Natural killer cell (primary cell): ENCODE measurements around the gene MRPS34. TPM values are rescaled to one million over a fixed set of nuclear protein-coding genes. Genes with fewer than 3 reads are reported as not detected.

Experiments
- ATAC-seq, 3 donors: fragments of 150-1000 bp in 2 of 3; fragments of 200-7000 bp in 1 of 3; cut with Tn5 transposase; 1 replicate in 1 of 3; 2 replicates in 2 of 3; pipeline ENCODE4 v1.10.0; 2021; ENCODE audit warnings: mild to moderate bottlenecking in 2 of 3, moderate library complexity in 2 of 3
- DNase-seq, 2 donors: peaks; one replicate each; pipeline versions ENCODE4 v3.0.0 to v3.0.0-alpha.2; 2013 to 2021; ENCODE audit warnings: mixed read lengths in 1 of 2
- H3K27ac ChIP-seq: one replicate; pipeline ENCODE4 v1.5.1; 2013; ENCODE audit warnings: mild to moderate bottlenecking, low read length
- H3K27me3 ChIP-seq: one replicate; pipeline ENCODE4 v1.6.1; 2013; ENCODE audit warnings: low read length; ENCODE audit not compliant: control insufficient read depth, insufficient read depth
- H3K36me3 ChIP-seq: one replicate; pipeline ENCODE4 v1.6.1; 2013; ENCODE audit warnings: low read length; ENCODE audit not compliant: control insufficient read depth, insufficient read depth
- H3K4me1 ChIP-seq: one replicate; pipeline ENCODE4 v1.6.1; 2013; ENCODE audit warnings: low read length; ENCODE audit not compliant: control insufficient read depth, insufficient read depth
- H3K4me3 ChIP-seq: one replicate; pipeline ENCODE4 v1.5.1; 2013; ENCODE audit warnings: low read length
- H3K9me3 ChIP-seq: one replicate; pipeline ENCODE4 v1.6.1; 2013; ENCODE audit warnings: low read length; ENCODE audit not compliant: control insufficient read depth, insufficient read depth
- H3K27ac Mint-ChIP-seq, 2 donors: one replicate each; pipeline ENCODE4 v1.8.0; 2022; ENCODE audit warnings: mild to moderate bottlenecking in 2 of 2, mixed read lengths in 2 of 2, moderate library complexity in 1 of 2
- H3K27me3 Mint-ChIP-seq, 2 donors: one replicate each; pipeline ENCODE4 v1.8.0; 2022; ENCODE audit warnings: low read depth in 2 of 2, mixed read lengths in 2 of 2
- H3K36me3 Mint-ChIP-seq: one replicate; pipeline ENCODE4 v1.8.0; 2022; ENCODE audit warnings: mixed read lengths
- H3K4me1 Mint-ChIP-seq, 2 donors: one replicate each; pipeline ENCODE4 v1.8.0; 2022; ENCODE audit warnings: mixed read lengths in 2 of 2
- H3K4me3 Mint-ChIP-seq: one replicate; pipeline ENCODE4 v1.8.0; 2022; ENCODE audit warnings: mild to moderate bottlenecking, moderate library complexity, mixed read lengths
- H3K9me3 Mint-ChIP-seq, 2 donors: one replicate each; pipeline ENCODE4 v1.8.0; 2022; ENCODE audit warnings: mixed read lengths in 2 of 2
- WGBS: methylation state at CpG from one replicate; pipeline ENCODE4 v1.1.7; 2013; ENCODE audit warnings: missing lambda C conversion rate; ENCODE audit not compliant: insufficient coverage; 5-methylcytosine and 5-hydroxymethylcytosine counted together
- intact Hi-C: fragments of 100-400 bp; cut with micrococcal nuclease; formaldehyde crosslinking; loops from one replicate; pipeline ENCODE4 v1.14.2; 2022
- total RNA-seq, 4 donors: library from RNA; stranded (reverse); fragments of 120-200 nt in 1 of 4; gene quantifications; one replicate each; pipeline versions ENCODE4 v1.2.3 to v1.2.4, GENCODE V29; 2013 to 2022
- TF ChIP-seq, protein P1 (sequence below): fragments of 200-600 bp; IDR thresholded peaks from one replicate; pipeline ENCODE4 v1.8.0; 2022; ENCODE audit warnings: antibody characterized with exemption

The MRPS34 gene
- total RNA-seq, 3 donors from 2014 or later (not counting 1 experiment from before 2014, with no cell fraction given), result 26.5 to 42.0 (median 41.4) TPM

DNA sequence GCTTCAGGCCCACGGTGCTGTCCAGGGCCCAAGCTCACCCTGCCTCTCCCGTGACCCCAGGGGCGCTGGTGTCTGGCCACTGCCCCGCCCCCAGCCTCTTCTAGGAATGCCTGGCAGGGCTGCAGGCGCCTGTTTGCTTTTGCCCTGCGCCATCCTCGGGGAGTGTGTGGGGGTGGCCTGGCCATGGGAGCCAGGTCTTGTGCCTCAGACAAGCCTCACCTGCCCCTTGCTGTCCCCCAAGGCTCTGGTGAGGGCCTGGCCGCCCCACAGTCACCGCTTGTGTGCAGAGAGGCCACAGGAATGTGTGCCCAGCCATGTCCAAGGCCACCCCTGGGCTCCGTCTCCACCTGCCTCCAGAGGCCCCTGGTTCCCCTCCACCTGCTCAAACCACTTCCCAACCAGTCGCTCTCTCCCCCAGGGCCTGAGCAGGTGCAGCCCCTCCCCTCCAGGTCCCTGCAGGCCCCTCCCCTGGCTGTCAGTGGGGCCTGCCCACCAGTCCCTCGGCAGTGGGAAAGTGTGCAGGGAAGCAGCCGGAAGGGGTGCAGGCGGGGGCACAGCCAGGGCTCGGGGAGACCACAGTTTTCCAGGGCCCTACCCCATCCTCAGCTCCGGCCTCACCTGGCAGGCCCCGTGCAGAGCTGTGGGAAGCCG, 21.4 kb upstream of the MRPS34 start:
- no peaks in the 10 kb centered on the region for H3K27me3 ChIP-seq
- Mint-ChIP-seq H3K27me3 (no peaks in the 10 kb centered on the region), H3K4me1 (no peaks in the 10 kb centered on the region), H3K4me3 (no peak overlapping the region), H3K9me3 (no peaks in the 10 kb centered on the region), H3K27ac (no peak overlapping the region), H3K36me3 (no peaks in the 10 kb centered on the region)
- DNase-seq, result no peak
- H3K9me3 ChIP-seq, result peaks cover 4% of the 10 kb centered on the region
- H3K4me3 ChIP-seq, result no peak overlapping the region
- no peak overlapping the region for H3K27ac ChIP-seq
- peaks cover 1% of the 10 kb centered on the region for H3K36me3 ChIP-seq
- TF ChIP-seq, protein P1, sequence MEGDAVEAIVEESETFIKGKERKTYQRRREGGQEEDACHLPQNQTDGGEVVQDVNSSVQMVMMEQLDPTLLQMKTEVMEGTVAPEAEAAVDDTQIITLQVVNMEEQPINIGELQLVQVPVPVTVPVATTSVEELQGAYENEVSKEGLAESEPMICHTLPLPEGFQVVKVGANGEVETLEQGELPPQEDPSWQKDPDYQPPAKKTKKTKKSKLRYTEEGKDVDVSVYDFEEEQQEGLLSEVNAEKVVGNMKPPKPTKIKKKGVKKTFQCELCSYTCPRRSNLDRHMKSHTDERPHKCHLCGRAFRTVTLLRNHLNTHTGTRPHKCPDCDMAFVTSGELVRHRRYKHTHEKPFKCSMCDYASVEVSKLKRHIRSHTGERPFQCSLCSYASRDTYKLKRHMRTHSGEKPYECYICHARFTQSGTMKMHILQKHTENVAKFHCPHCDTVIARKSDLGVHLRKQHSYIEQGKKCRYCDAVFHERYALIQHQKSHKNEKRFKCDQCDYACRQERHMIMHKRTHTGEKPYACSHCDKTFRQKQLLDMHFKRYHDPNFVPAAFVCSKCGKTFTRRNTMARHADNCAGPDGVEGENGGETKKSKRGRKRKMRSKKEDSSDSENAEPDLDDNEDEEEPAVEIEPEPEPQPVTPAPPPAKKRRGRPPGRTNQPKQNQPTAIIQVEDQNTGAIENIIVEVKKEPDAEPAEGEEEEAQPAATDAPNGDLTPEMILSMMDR, result no peak
- no peaks in the 10 kb centered on the region for H3K4me1 ChIP-seq
- WGBS, result 85% methylated on average over 18 of the region's 18 CpGs
- intact Hi-C loops, result no loop called here
- ATAC-seq, result no peak

DNA sequence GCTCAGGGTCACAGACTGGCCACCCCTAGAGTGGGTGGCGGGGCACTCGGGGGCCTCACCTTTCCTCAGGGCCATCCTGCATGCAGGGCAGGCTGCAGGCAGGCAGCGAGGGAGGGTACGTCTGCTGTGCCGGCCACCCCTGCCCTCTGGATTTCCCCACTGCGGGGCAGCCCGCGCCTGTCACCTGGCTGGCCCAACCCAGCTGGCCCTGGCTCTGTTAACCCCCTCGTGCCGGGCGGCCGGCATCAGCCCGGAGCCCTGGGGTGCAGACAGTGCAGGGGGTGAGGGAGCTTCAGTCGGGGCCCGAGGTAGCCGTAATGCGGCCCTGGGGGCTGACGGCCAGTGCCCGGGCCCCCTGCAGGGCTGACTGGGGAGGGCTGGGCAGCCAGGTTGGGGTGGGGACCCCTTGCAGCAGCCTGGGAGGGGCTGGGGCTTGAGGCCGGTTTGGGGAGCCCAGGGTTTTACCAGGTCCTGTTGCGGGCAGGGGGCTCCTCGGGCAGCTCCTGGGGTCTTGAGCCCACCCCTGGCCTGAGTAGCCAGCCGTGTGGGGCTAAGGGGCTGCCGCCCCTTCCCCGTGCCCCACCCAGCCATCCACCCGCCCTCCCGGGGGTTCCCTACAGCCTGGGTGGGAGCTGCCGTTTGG, 20.8 kb upstream of the MRPS34 start, which contains the start of gene IGFALS:
Gene IGFALS, minus strand, starts transcription at position 128 of the 643 bp plus-strand sequence. Its CDS starts 53 bp downstream, at position 75.
- no peak within 1 kb of the TSS for H3K27ac Mint-ChIP-seq
- Histone ChIP-seq H3K9me3 (peaks cover 4% of the 10 kb centered on the region), H3K4me1 (no peaks in the 10 kb centered on the region), H3K27me3 (no peaks in the 10 kb centered on the region), H3K4me3 (no peak within 1 kb of the TSS), H3K27ac (no peak within 1 kb of the TSS), H3K36me3 (peaks cover 8% of the 10 kb centered on the region)
- H3K27me3 Mint-ChIP-seq, result no peaks in the 10 kb centered on the region
- ATAC-seq (no peak), DNase-seq (no peak)
- H3K36me3 Mint-ChIP-seq, result no peaks in the 10 kb centered on the region
- WGBS, result 91% methylated on average over 28 of the region's 28 CpGs
- no peak within 1 kb of the TSS for H3K4me3 Mint-ChIP-seq
- peaks cover 4 to 5% of the 10 kb centered on the region in 2 donors for H3K4me1 Mint-ChIP-seq
- intact Hi-C loops, result no loop called here
- TF ChIP-seq, protein P1, result no peak
- H3K9me3 Mint-ChIP-seq, result no peaks in the 10 kb centered on the region

DNA sequence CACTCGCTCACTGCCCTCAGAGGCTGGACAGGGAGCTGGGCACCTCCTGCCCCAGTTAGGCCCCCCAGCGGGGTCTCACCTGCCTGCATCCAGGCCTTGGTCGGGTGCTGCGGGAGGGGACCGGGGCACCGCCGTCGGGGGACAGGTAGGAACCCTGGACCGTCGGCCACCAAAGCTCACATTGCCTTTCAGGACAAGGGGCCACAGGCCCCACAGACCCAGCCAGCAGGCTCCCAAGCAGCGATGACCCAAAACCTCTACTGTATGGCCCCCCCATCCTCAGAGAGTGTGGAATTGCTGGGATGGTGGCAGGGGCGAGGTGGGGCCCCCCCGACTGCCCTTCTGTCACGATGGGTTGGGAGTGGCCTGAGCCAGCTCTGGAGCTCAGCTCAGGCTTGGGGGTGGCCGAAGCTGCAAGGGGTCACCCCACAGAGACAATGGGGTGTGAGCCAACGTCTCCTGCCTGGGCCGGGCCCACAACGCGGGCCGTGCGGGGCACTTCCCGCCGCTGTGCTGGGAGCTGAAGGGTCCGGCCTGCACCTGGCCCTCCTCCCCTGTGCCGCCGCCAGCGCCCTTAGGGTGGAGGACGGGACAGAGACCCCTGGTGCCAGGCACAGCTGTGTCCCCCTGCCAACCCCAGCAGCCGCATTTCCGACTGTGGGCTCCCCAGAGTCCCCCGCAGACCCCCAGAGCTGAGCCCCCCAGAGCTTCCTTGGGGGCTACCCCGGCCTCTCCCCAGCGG, 20.1 kb upstream of the MRPS34 start:
- intact Hi-C loops, result no loop called here
- TF ChIP-seq, protein P1, result no peak
- H3K4me3 ChIP-seq, result no peak overlapping the region
- peaks cover 10% of the 10 kb centered on the region for H3K36me3 ChIP-seq
- H3K27ac Mint-ChIP-seq, result no peak overlapping the region
- H3K9me3 Mint-ChIP-seq, result no peaks in the 10 kb centered on the region
- peaks cover 6% of the 10 kb centered on the region in 2 donors for H3K4me1 Mint-ChIP-seq
- H3K9me3 ChIP-seq, result peaks cover 3% of the 10 kb centered on the region
- no peak overlapping the region for H3K27ac ChIP-seq
- no peak overlapping the region for H3K4me3 Mint-ChIP-seq
- ATAC-seq, result no peak
- H3K27me3 ChIP-seq, result no peaks in the 10 kb centered on the region
- H3K4me1 ChIP-seq, result no peaks in the 10 kb centered on the region
- no peaks in the 10 kb centered on the region for H3K36me3 Mint-ChIP-seq
- no peak for DNase-seq
- 96% methylated on average over 32 of the region's 33 CpGs for WGBS
- no peaks in the 10 kb centered on the region for H3K27me3 Mint-ChIP-seq
